ENCODE measurements around the gene PDGFB. TPM values are rescaled to one million over a fixed set of nuclear protein-coding genes. Genes with fewer than 3 reads are reported as not detected.

The PDGFB gene
- total RNA-seq, 8 experiments from 2014 or later = 0.24 to 6.7 (median 0.43) TPM; not detected in 1

- no peak overlapping the region for H3K4me3 ChIP-seq
- no peak for ATAC-seq (replicated peaks in 6 of 8)
- WGBS, 10 experiments = 72 to 100% (median 87%) methylated on average over 1 to 4 of the region's 9 CpGs; no CpG with 5 or more reads in 5 of the 10 experiments
- H3K27ac ChIP-seq = no peak overlapping the region
- in situ Hi-C loops (cut with MboI; ENCODE audit: low pct_unique_long_range_greater_than_20kb in 2 of 9, low sequenced_read_pairs in 9 of 9, unreplicated experiment in 9 of 9) = no loop called here
- H3K4me1 ChIP-seq (replicated peaks in 1 of 2) = peaks cover 0 to 9% of the 10 kb centered on the region in 2 donors
These were observed 35.0 kb downstream of the PDGFB start for GRCh38 chr22:39209756-39210155.

DNA sequence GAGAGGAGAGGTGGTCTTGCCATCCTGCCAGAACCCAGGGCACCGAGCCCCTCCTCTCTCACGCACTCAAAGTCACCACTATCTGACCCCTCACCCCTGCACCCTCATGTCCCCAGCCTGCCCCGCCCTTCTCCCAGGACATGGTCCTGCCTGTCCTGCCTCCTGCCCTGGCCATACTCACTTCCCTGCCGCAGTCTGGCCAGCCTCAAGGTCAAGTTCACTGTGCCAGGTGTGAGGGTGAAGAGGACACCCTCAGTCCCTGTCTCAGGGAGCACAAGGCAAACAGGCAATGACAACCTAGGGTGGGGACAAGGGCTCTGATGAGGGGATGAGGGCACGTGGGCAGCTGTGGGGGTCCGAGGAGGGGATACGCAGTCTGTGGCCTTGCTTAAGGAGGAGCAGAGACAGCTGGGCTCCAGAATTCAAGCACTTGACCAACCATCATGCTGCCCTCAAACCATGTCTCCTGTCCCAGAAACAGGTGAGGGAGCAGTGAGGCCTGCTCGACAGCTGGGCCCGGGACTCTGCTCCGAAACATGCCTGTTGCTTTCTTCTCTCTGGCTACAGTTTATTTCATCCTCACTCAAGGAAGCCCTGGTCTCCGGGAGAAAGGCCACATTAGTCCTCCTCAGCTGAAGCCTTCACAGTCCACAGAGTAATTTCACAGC lies 36.6 kb downstream of the PDGFB start:
- Histone ChIP-seq H3K4me1 (replicated peaks in 1 of 2) (peaks cover 0 to 9% of the 10 kb centered on the region in 2 donors), H3K27ac (no peak overlapping the region), H3K4me3 (no peak overlapping the region)
- in situ Hi-C loops (cut with MboI; ENCODE audit: low pct_unique_long_range_greater_than_20kb in 2 of 9, low sequenced_read_pairs in 9 of 9, unreplicated experiment in 9 of 9) = no loop called here
- WGBS, 10 experiments = 43 to 95% (median 79%) methylated on average over 1 to 5 of the region's 11 CpGs; no CpG with 5 or more reads in 5 of the 10 experiments
- ATAC-seq (replicated peaks in 6 of 8) = no peak

DNA sequence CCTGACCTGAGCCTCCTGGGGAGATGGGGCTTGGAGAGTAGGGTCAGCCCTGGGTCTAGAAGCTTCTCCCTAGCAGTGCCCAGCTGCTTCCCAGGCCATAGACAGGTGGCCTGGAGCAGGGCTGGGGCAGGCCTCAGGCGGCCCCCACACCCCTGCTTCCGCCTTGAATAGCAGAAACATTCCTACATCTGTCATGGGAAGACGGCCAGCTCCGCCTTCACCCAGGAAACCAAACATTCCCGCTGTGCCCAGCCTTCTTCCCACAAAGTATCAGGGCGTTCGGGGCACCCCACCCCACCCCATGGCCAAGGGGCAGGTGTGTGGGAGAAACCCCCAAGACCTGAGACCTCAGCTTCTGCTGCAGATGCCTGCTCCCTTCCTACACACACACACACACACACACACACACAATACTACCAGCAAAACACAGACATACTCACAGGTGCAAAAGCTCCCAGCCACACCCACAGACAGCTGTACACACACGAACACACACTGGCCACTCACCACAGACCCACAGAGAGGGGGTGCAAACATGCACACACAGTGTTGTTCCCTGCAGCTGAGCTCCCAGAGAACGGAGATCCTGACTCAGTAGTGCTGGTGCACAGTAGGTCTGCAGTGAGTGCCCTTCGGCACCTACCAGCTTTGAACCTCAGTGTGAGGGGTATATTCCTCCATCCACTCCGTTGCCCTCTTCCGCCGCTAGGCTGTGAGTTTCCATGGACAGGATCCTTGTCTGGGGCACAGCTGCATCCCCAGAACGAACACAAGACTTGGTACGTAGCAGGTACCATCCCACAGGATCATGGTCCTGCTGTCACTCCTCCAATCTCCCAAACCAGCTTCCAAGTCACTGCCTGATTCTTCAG lies 37.4 kb downstream of the PDGFB start:
- WGBS, 10 experiments = 40 to 91% (median 65%) methylated on average over 1 to 6 of the region's 15 CpGs; no CpG with 5 or more reads in 4 of the 10 experiments
- no peak overlapping the region for H3K27ac ChIP-seq
- in situ Hi-C loops (cut with MboI; ENCODE audit: low pct_unique_long_range_greater_than_20kb in 2 of 9, low sequenced_read_pairs in 9 of 9, unreplicated experiment in 9 of 9) = no loop called here
- peak in 7 of 8 experiments; percentile 32 to 91 (median 47) for ATAC-seq (replicated peaks in 6 of 8)
- H3K4me1 ChIP-seq (replicated peaks in 1 of 2) = peaks cover 0 to 9% of the 10 kb centered on the region in 2 donors
- no peak overlapping the region for H3K4me3 ChIP-seq

GRCh38 chr22:39206491-39206890 lies 38.3 kb downstream of the PDGFB start:
- 83% methylated on average over 1 of the region's 7 CpGs; no CpG with 5 or more reads in 9 of the 10 experiments for WGBS, 10 experiments
- no peak overlapping the region for H3K4me3 ChIP-seq
- in situ Hi-C loops (cut with MboI; ENCODE audit: low pct_unique_long_range_greater_than_20kb in 2 of 9, low sequenced_read_pairs in 9 of 9, unreplicated experiment in 9 of 9) = no loop called here
- no peak for ATAC-seq (replicated peaks in 6 of 8)
- H3K4me1 ChIP-seq (replicated peaks in 1 of 2) = peaks cover 0 to 9% of the 10 kb centered on the region in 2 donors
- no peak overlapping the region for H3K27ac ChIP-seq

DNA sequence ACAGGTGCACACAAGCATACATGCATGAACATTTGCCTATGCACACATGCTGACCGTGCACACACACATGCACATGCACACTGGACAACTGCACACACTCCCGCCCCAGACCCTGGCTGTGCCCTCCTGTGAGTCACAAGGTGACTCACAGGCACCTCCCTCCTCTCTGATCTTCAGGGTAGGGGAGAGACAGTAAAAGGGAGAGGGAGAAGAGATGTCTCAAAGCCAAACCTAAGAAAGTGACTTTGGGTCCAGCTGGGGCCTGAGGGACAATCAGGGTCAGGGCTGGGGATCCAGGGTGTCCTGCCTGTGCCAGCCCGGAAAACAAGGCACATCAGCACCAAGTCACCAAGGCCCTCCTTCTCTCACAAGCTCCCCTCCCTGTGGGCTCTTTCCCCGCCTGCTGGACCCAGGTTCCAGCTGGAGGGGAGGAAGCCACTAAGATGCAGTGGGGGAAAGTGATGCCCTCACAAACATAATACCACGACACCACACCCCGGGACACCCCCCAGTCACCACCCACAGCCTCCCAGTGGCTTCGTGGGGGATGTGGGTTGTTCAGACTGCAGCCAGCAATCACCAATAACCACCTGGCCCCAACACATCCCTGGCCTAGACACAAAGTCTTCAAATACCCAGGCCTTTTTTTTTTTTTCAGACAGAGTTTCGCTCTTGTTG lies 39.3 kb downstream of the PDGFB start:
- WGBS, 10 experiments = 29 to 83% (median 73%) methylated on average over 1 to 4 of the region's 8 CpGs; no CpG with 5 or more reads in 4 of the 10 experiments
- H3K4me1 ChIP-seq (replicated peaks in 1 of 2) = peaks cover 0 to 9% of the 10 kb centered on the region in 2 donors
- in situ Hi-C loops (cut with MboI; ENCODE audit: low pct_unique_long_range_greater_than_20kb in 2 of 9, low sequenced_read_pairs in 9 of 9, unreplicated experiment in 9 of 9) = no loop called here
- H3K27ac ChIP-seq = no peak overlapping the region
- ATAC-seq (replicated peaks in 6 of 8) = peak; percentile 52 to 99 (median 94)
- H3K4me3 ChIP-seq = no peak overlapping the region

GRCh38 chr22:39204216-39204615 lies 40.6 kb downstream of the PDGFB start:
- H3K27ac ChIP-seq = no peak overlapping the region
- H3K4me3 ChIP-seq = no peak overlapping the region
- no peak for ATAC-seq (replicated peaks in 6 of 8)
- peaks cover 0 to 9% of the 10 kb centered on the region in 2 donors for H3K4me1 ChIP-seq (replicated peaks in 1 of 2)
- in situ Hi-C loops (cut with MboI; ENCODE audit: low pct_unique_long_range_greater_than_20kb in 2 of 9, low sequenced_read_pairs in 9 of 9, unreplicated experiment in 9 of 9) = no loop called here
- WGBS, 10 experiments = 0 to 100% (median 82%) methylated on average over 1 to 8 of the region's 8 CpGs; no CpG with 5 or more reads in 5 of the 10 experiments

DNA sequence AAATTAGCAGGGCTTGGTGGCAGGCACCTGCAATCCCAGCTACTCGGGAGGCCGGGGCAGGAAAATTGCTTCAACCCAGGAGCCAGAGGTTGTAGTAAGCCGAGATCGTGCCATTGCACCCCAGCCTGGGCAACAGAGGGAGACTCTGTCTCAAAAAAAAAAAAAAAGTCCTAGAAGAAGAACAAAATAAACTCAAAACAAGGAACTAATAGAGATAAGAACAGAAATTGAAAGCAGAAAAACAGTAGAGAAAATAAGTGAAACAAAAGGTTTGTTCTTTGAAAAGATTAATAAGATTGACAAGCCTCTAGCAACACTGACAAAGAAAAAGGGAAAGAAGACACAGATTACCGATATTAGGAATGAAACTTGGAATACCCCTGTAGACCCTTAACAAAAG lies 47.2 kb downstream of the PDGFB start:
- no peak overlapping the region for H3K4me3 ChIP-seq
- no peak for ATAC-seq (replicated peaks in 6 of 8)
- no peaks in the 10 kb centered on the region for H3K4me1 ChIP-seq (replicated peaks in 1 of 2)
- in situ Hi-C loops (cut with MboI; ENCODE audit: low pct_unique_long_range_greater_than_20kb in 2 of 9, low sequenced_read_pairs in 9 of 9, unreplicated experiment in 9 of 9) = no loop called here
- no peak overlapping the region for H3K27ac ChIP-seq
- WGBS, 10 experiments = 68 to 95% (median 94%) methylated on average over 3 to 5 of the region's 5 CpGs

DNA sequence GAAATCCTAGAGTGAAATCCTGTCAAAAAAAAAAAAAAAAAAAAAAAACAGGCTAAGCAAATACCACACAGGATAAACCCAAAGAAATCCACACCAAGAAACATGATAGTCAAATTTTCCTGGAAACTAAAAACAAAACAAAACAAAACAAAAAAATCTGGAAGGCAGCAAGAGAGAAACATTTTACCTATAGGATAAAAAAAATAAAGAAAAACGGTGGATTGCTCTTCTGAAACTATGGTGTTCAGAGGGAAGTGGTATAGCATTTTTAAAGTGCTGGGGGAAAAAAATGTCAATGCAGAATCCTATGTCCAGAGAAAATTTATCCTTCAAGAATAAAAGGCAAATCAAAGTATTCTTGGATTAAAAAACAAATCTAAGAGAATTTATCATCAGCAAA lies 50.7 kb downstream of the PDGFB start:
- WGBS, 10 experiments = 0 to 40% (median 11%) methylated on average over 1 of the region's 1 CpG
- Histone ChIP-seq H3K27ac (no peak overlapping the region), H3K4me1 (replicated peaks in 1 of 2) (no peaks in the 10 kb centered on the region), H3K4me3 (no peak overlapping the region)
- ATAC-seq (replicated peaks in 6 of 8) = no peak
- in situ Hi-C loops (cut with MboI; ENCODE audit: low pct_unique_long_range_greater_than_20kb in 2 of 9, low sequenced_read_pairs in 9 of 9, unreplicated experiment in 9 of 9) = no loop called here

- in situ Hi-C loops (cut with MboI; ENCODE audit: low pct_unique_long_range_greater_than_20kb in 2 of 9, low sequenced_read_pairs in 9 of 9, unreplicated experiment in 9 of 9) = no loop called here
- 19 to 100% (median 86%) methylated on average over 1 to 7 of the region's 10 CpGs; no CpG with 5 or more reads in 2 of the 10 experiments for WGBS, 10 experiments
- H3K27ac ChIP-seq = no peak overlapping the region
- peaks cover 2 to 9% of the 10 kb centered on the region in 2 donors for H3K4me1 ChIP-seq (replicated peaks in 1 of 2)
- no peak for ATAC-seq (replicated peaks in 6 of 8)
- no peak overlapping the region for H3K4me3 ChIP-seq
These were observed 56.0 kb downstream of the PDGFB start for GRCh38 chr22:39188809-39189208.

DNA sequence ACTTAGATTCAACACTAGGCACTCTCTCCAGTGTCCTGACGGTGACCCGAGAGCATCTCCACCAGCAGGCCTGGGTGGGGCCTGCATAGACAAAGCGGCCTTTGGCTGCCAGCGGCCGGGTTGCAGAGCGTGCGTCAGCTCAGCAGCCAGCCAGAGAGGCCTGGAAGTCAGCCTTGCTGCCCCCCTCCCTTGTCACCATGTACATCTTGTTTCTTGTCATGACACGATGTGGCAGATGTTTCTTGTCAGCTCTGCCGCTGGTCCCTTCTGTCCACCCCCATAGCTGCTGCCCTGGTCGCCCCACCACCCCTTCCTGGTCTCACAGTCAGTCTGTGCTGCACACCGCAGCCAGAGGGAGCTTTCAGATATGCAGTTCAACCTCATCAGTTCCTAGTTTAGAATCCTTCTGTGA lies 59.2 kb downstream of the PDGFB start:
- in situ Hi-C loops (cut with MboI; ENCODE audit: low pct_unique_long_range_greater_than_20kb in 2 of 9, low sequenced_read_pairs in 9 of 9, unreplicated experiment in 9 of 9) = no loop called here
- Histone ChIP-seq H3K4me1 (replicated peaks in 1 of 2) (peaks cover 6 to 13% of the 10 kb centered on the region in 2 donors), H3K27ac (no peak overlapping the region)

DNA sequence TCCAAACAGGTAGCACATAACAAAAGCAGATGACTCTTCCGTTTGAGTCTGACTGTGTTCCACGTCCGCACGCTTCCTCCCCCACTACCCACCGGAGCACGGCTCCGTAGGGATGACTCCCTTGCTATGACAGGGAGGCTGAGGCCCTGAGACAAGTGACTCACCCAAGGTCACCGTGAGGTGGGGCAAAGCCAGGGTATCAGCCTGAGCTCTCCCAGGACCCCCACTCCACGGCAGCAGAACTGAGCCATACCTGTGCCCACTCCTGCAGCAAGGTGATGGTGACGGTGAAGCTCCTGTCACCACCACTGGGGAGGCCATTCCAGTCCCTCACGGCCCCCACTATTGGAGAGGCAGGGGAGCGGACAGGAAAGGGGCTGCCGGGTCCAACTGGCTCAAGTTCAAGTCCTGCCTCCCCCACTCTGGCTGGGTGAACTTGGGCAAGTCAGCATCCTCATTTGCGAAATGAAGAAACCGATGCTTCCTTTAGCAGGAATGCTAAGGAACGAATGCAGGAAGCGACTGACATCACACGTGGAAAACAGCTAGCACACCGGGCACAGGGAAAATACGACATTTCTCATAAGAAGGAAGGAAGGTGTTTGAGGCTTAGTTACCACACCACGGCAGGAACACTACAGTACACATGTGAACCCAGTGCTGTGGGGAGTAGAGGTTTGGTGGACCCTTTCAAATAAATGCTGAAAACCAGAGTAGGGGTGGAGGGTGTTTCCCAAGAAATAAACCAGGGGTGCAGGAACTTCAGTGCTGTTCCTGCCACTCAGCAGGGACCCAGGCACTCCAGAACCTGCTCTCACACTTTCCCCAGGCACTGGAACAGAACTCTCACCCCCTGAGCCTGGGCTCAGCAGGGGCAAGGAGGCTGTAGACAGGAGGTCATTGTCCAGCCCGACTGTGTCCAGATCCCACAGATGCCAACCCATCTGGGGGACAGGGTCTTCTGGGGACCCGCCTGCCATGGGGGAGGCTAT lies 59.9 kb downstream of the PDGFB start:
- Histone ChIP-seq H3K27ac (peak overlapping the region in 1 of 2 donors; percentile 50), H3K4me1 (replicated peaks in 1 of 2) (peaks cover 13 to 20% of the 10 kb centered on the region in 2 donors), H3K4me3 (no peak overlapping the region)
- WGBS, 10 experiments = 10 to 90% (median 81%) methylated on average over 2 to 15 of the region's 23 CpGs; no CpG with 5 or more reads in 2 of the 10 experiments
- in situ Hi-C loops (cut with MboI; ENCODE audit: low pct_unique_long_range_greater_than_20kb in 2 of 9, low sequenced_read_pairs in 9 of 9, unreplicated experiment in 9 of 9) = no loop called here
- ATAC-seq (replicated peaks in 6 of 8) = peak in 4 of 8 experiments; percentile 2 to 42 (median 22)

More for the DNA sequence above, 59.2 kb downstream of the PDGFB start:
- H3K4me3 ChIP-seq = no peak overlapping the region
- peak; percentile 96 to 99 (median 97) for ATAC-seq (replicated peaks in 6 of 8)
- 45 to 88% methylated on average over 1 to 10 of the region's 11 CpGs; no CpG with 5 or more reads in 8 of the 10 experiments for WGBS, 10 experiments

Measured in motor neuron (in vitro differentiated cells).